ENCODE measurements around the gene NUDT5.
"Not testable (repeated sequence)": the region's sequence is repeated elsewhere in the genome, so short reads cannot be mapped to it uniquely, and the experiment has no call there.

Gene NUDT5

GRCh38 chr10:12195603-12196506 lies at the start of gene NUDT5, which contains the start of gene CDC123:
Gene NUDT5 (minus strand): TSS chr10:12195891. CDS start chr10:12186291, 9,600 bp downstream.
Gene CDC123 (plus strand): TSS chr10:12196188. CDS start chr10:12196246, 58 bp downstream.
- no peaks in the 10 kb centered on the region for H3K27me3 ChIP-seq (ENCODE audit: control insufficient read depth in 1 of 2, insufficient read depth in 2 of 2, low read length in 2 of 2)
- H3K27ac ChIP-seq (ENCODE audit: low read depth, low read length), result peak within 1 kb of the TSS; percentile 74
- no peaks in the 10 kb centered on the region for H3K9me3 ChIP-seq (ENCODE audit: control insufficient read depth in 1 of 2, low read length in 2 of 2)
- H3K4me1 ChIP-seq (ENCODE audit: control insufficient read depth in 1 of 2, insufficient read depth in 2 of 2, low read length in 2 of 2), result peaks cover 8 to 21% of the 10 kb centered on the region in 2 donors
- H3K4me3 ChIP-seq (ENCODE audit: low read depth in 1 of 2, low read length in 2 of 2), result peak within 1 kb of the TSS; percentile 96 to 98
- H3K36me3 ChIP-seq (ENCODE audit: control insufficient read depth in 1 of 2, insufficient read depth in 2 of 2, low read length in 2 of 2), result peaks cover 4 to 23% of the 10 kb centered on the region in 2 donors
- H3K9ac ChIP-seq (ENCODE audit: low read depth in 1 of 2, low read length in 2 of 2), result peak within 1 kb of the TSS; percentile 69 to 73

GRCh38 chr10:12243864-12244620 lies 48.4 kb upstream of the NUDT5 start:
- peaks cover 22 to 57% of the 10 kb centered on the region in 2 donors for H3K36me3 ChIP-seq (ENCODE audit: control insufficient read depth in 1 of 2, insufficient read depth in 2 of 2, low read length in 2 of 2)
- H3K27ac ChIP-seq (ENCODE audit: low read depth, low read length), result no peak overlapping the region

GRCh38 chr10:12241810-12242529 lies 46.3 kb upstream of the NUDT5 start:
- no peak overlapping the region for H3K4me3 ChIP-seq (ENCODE audit: low read depth in 1 of 2, low read length in 2 of 2)
- peaks cover 0 to 5% of the 10 kb centered on the region in 2 donors for H3K4me1 ChIP-seq (ENCODE audit: control insufficient read depth in 1 of 2, insufficient read depth in 2 of 2, low read length in 2 of 2)
- no peak overlapping the region for H3K27ac ChIP-seq (ENCODE audit: low read depth, low read length)
- no peaks in the 10 kb centered on the region for H3K9me3 ChIP-seq (ENCODE audit: control insufficient read depth in 1 of 2, low read length in 2 of 2)
- peaks cover 28 to 58% of the 10 kb centered on the region in 2 donors for H3K36me3 ChIP-seq (ENCODE audit: control insufficient read depth in 1 of 2, insufficient read depth in 2 of 2, low read length in 2 of 2)
- H3K9ac ChIP-seq (ENCODE audit: low read depth in 1 of 2, low read length in 2 of 2), result no peak overlapping the region
- no peaks in the 10 kb centered on the region for H3K27me3 ChIP-seq (ENCODE audit: control insufficient read depth in 1 of 2, insufficient read depth in 2 of 2, low read length in 2 of 2)

More at GRCh38 chr10:12243864-12244620, 48.4 kb upstream of the NUDT5 start:
- Histone ChIP-seq H3K9ac (ENCODE audit: low read depth in 1 of 2, low read length in 2 of 2) (no peak overlapping the region), H3K9me3 (ENCODE audit: control insufficient read depth in 1 of 2, low read length in 2 of 2) (no peaks in the 10 kb centered on the region), H3K27me3 (ENCODE audit: control insufficient read depth in 1 of 2, insufficient read depth in 2 of 2, low read length in 2 of 2) (no peaks in the 10 kb centered on the region), H3K4me1 (ENCODE audit: control insufficient read depth in 1 of 2, insufficient read depth in 2 of 2, low read length in 2 of 2) (peaks cover 0 to 5% of the 10 kb centered on the region in 2 donors), H3K4me3 (ENCODE audit: low read depth in 1 of 2, low read length in 2 of 2) (no peak overlapping the region)

- H3K27ac ChIP-seq (ENCODE audit: low read depth, low read length), result no peak overlapping the region
- no peak overlapping the region for H3K4me3 ChIP-seq (ENCODE audit: low read depth in 1 of 2, low read length in 2 of 2)
- H3K9ac ChIP-seq (ENCODE audit: low read depth in 1 of 2, low read length in 2 of 2), result no peak overlapping the region
- H3K9me3 ChIP-seq (ENCODE audit: control insufficient read depth in 1 of 2, low read length in 2 of 2), result no peaks in the 10 kb centered on the region
- no peaks in the 10 kb centered on the region for H3K27me3 ChIP-seq (ENCODE audit: control insufficient read depth in 1 of 2, insufficient read depth in 2 of 2, low read length in 2 of 2)
- peaks cover 0 to 5% of the 10 kb centered on the region in 2 donors for H3K4me1 ChIP-seq (ENCODE audit: control insufficient read depth in 1 of 2, insufficient read depth in 2 of 2, low read length in 2 of 2)
- H3K36me3 ChIP-seq (ENCODE audit: control insufficient read depth in 1 of 2, insufficient read depth in 2 of 2, low read length in 2 of 2), result peaks cover 17 to 58% of the 10 kb centered on the region in 2 donors
Observed at GRCh38 chr10:12238821-12239220, 43.1 kb upstream of the NUDT5 start.

GRCh38 chr10:12237265-12238220 lies 41.9 kb upstream of the NUDT5 start:
- no peak overlapping the region for H3K4me3 ChIP-seq (ENCODE audit: low read depth in 1 of 2, low read length in 2 of 2)
- H3K4me1 ChIP-seq (ENCODE audit: control insufficient read depth in 1 of 2, insufficient read depth in 2 of 2, low read length in 2 of 2), result peaks cover 0 to 5% of the 10 kb centered on the region in 2 donors
- peaks cover 17 to 64% of the 10 kb centered on the region in 2 donors for H3K36me3 ChIP-seq (ENCODE audit: control insufficient read depth in 1 of 2, insufficient read depth in 2 of 2, low read length in 2 of 2)
- no peak overlapping the region for H3K27ac ChIP-seq (ENCODE audit: low read depth, low read length)
- no peaks in the 10 kb centered on the region for H3K9me3 ChIP-seq (ENCODE audit: control insufficient read depth in 1 of 2, low read length in 2 of 2)
- H3K27me3 ChIP-seq (ENCODE audit: control insufficient read depth in 1 of 2, insufficient read depth in 2 of 2, low read length in 2 of 2), result no peaks in the 10 kb centered on the region
- H3K9ac ChIP-seq (ENCODE audit: low read depth in 1 of 2, low read length in 2 of 2), result no peak overlapping the region

- Histone ChIP-seq H3K27me3 (ENCODE audit: control insufficient read depth in 1 of 2, insufficient read depth in 2 of 2, low read length in 2 of 2) (no peaks in the 10 kb centered on the region), H3K4me3 (ENCODE audit: low read depth in 1 of 2, low read length in 2 of 2) (no peak overlapping the region), H3K4me1 (ENCODE audit: control insufficient read depth in 1 of 2, insufficient read depth in 2 of 2, low read length in 2 of 2) (no peaks in the 10 kb centered on the region), H3K27ac (ENCODE audit: low read depth, low read length) (no peak overlapping the region), H3K9me3 (ENCODE audit: control insufficient read depth in 1 of 2, low read length in 2 of 2) (no peaks in the 10 kb centered on the region), H3K36me3 (ENCODE audit: control insufficient read depth in 1 of 2, insufficient read depth in 2 of 2, low read length in 2 of 2) (peaks cover 17 to 67% of the 10 kb centered on the region in 2 donors), H3K9ac (ENCODE audit: low read depth in 1 of 2, low read length in 2 of 2) (no peak overlapping the region)
Observed at GRCh38 chr10:12235796-12236195, 40.1 kb upstream of the NUDT5 start.

- Histone ChIP-seq H3K4me1 (ENCODE audit: control insufficient read depth in 1 of 2, insufficient read depth in 2 of 2, low read length in 2 of 2) (no peaks in the 10 kb centered on the region), H3K9me3 (ENCODE audit: control insufficient read depth in 1 of 2, low read length in 2 of 2) (no peaks in the 10 kb centered on the region), H3K27me3 (ENCODE audit: control insufficient read depth in 1 of 2, insufficient read depth in 2 of 2, low read length in 2 of 2) (no peaks in the 10 kb centered on the region), H3K36me3 (ENCODE audit: control insufficient read depth in 1 of 2, insufficient read depth in 2 of 2, low read length in 2 of 2) (peaks cover 15 to 66% of the 10 kb centered on the region in 2 donors), H3K9ac (ENCODE audit: low read depth in 1 of 2, low read length in 2 of 2) (no peak overlapping the region), H3K27ac (ENCODE audit: low read depth, low read length) (no peak overlapping the region), H3K4me3 (ENCODE audit: low read depth in 1 of 2, low read length in 2 of 2) (no peak overlapping the region)
Observed at GRCh38 chr10:12235116-12235694, 39.5 kb upstream of the NUDT5 start.

- H3K27me3 ChIP-seq (ENCODE audit: control insufficient read depth in 1 of 2, insufficient read depth in 2 of 2, low read length in 2 of 2); H3K27ac ChIP-seq (ENCODE audit: low read depth, low read length); H3K9me3 ChIP-seq (ENCODE audit: control insufficient read depth in 1 of 2, low read length in 2 of 2); H3K4me3 ChIP-seq (ENCODE audit: low read depth in 1 of 2, low read length in 2 of 2); H3K9ac ChIP-seq (ENCODE audit: low read depth in 1 of 2, low read length in 2 of 2); H3K4me1 ChIP-seq (ENCODE audit: control insufficient read depth in 1 of 2, insufficient read depth in 2 of 2, low read length in 2 of 2): not testable (repeated sequence)
- H3K36me3 ChIP-seq (ENCODE audit: control insufficient read depth in 1 of 2, insufficient read depth in 2 of 2, low read length in 2 of 2), result peaks cover 16 to 68% of the 10 kb centered on the region in 2 donors
Observed at GRCh38 chr10:12234687-12235086, 39.0 kb upstream of the NUDT5 start.

- Histone ChIP-seq H3K36me3 (ENCODE audit: control insufficient read depth in 1 of 2, insufficient read depth in 2 of 2, low read length in 2 of 2) (peaks cover 13 to 35% of the 10 kb centered on the region in 2 donors), H3K27ac (ENCODE audit: low read depth, low read length) (no peak overlapping the region), H3K9me3 (ENCODE audit: control insufficient read depth in 1 of 2, low read length in 2 of 2) (no peaks in the 10 kb centered on the region), H3K9ac (ENCODE audit: low read depth in 1 of 2, low read length in 2 of 2) (no peak overlapping the region), H3K4me1 (ENCODE audit: control insufficient read depth in 1 of 2, insufficient read depth in 2 of 2, low read length in 2 of 2) (no peaks in the 10 kb centered on the region), H3K27me3 (ENCODE audit: control insufficient read depth in 1 of 2, insufficient read depth in 2 of 2, low read length in 2 of 2) (no peaks in the 10 kb centered on the region), H3K4me3 (ENCODE audit: low read depth in 1 of 2, low read length in 2 of 2) (no peak overlapping the region)
Observed at GRCh38 chr10:12228851-12229250, 33.2 kb upstream of the NUDT5 start.
